Endothelial cell of umbilical vein (primary cell): Measurements from ENCODE around the gene ST6GALNAC6. TPM values are rescaled to one million over a fixed set of nuclear protein-coding genes. Genes with fewer than 3 reads are reported as not detected.

Experiments used
- BruUV-seq: library from RNA; stranded (reverse); fragments of 400-500 nt; replicated peaks from 2 replicates; lab custom pipeline; 2021; lab: Mats Ljungman, UMichigan
- CTCF ChIA-PET: fragments of 300-600, 350-600 bp; sonication (Branson Sonifier 250); formaldehyde crosslinking; loops from one replicate; lab custom pipeline; 2021; ENCODE audit warnings: antibody characterized with exemption, inconsistent platforms; lab: Charles Lee
- POLR2A ChIA-PET: fragments of 300-600, 350-600 bp; sonication (Branson Sonifier 250); formaldehyde crosslinking; loops from one replicate; lab custom pipeline; 2021; ENCODE audit warnings: antibody characterized with exemption, inconsistent platforms; lab: Charles Lee
- DNase-seq: peaks from one replicate; pipeline ENCODE4 v3.0.0-alpha.2; 2011; ENCODE audit warnings: low read depth, low spot score
- FAIRE-seq: peaks from 2 replicates; lab custom pipeline; 2011; peaks lifted over from hg19 to GRCh38; lab: Jason Lieb, UNC
- H2AFZ ChIP-seq: 2 replicates; pipeline ENCODE4 v1.6.0; 2012; ENCODE audit warnings: low read depth, low read length, control low read depth, inconsistent platforms
- H3K27ac ChIP-seq: 2 replicates; pipeline ENCODE4 v1.5.1; 2011; ENCODE audit warnings: low read depth, mild to moderate bottlenecking, control low read depth, low read length, moderate library complexity; ENCODE audit not compliant: insufficient read depth
- H3K27me3 ChIP-seq, 2 experiments: 2 replicates each; pipeline versions ENCODE4 v1.6.0 to v1.6.1; 2011; ENCODE audit warnings: low read length in 2 of 2, mixed read lengths in 1 of 2; ENCODE audit not compliant: control insufficient read depth in 2 of 2, insufficient read depth in 2 of 2
- H3K36me3 ChIP-seq, 2 experiments: 2 replicates in 1 of 2; 3 replicates in 1 of 2; pipeline ENCODE4 v1.5.1; 2011; ENCODE audit warnings: low read length in 2 of 2, mild to moderate bottlenecking in 1 of 2, moderate library complexity in 1 of 2; ENCODE audit not compliant: control insufficient read depth in 2 of 2, insufficient read depth in 2 of 2; ENCODE audit errors: extremely low read depth in 1 of 2
- H3K4me1 ChIP-seq: 3 replicates; pipeline ENCODE4 v1.5.1; 2011; ENCODE audit warnings: mild to moderate bottlenecking, low read length; ENCODE audit not compliant: control insufficient read depth, insufficient read depth; ENCODE audit errors: extremely low read depth
- H3K4me2 ChIP-seq: 2 replicates; pipeline ENCODE4 v1.6.1; 2011; ENCODE audit warnings: low read length, control low read depth, mixed read lengths; ENCODE audit not compliant: insufficient read depth
- H3K4me3 ChIP-seq, 3 experiments: fragments of 200-600 bp in 1 of 3; sonication (generic), shearing (Covaris generic) in 1 of 3; replicated peaks in 1 of 3; 2 replicates each; pipeline ENCODE4 v1.5.1; 2011 to 2016; ENCODE audit warnings: control low read depth in 3 of 3, low read length in 3 of 3, mild to moderate bottlenecking in 2 of 3, inconsistent platforms in 1 of 3, low read depth in 1 of 3, moderate library complexity in 1 of 3; ENCODE audit not compliant: insufficient read depth in 1 of 3
- H3K79me2 ChIP-seq: 2 replicates; pipeline ENCODE4 v1.6.0; 2012; ENCODE audit warnings: low read length, inconsistent platforms; ENCODE audit not compliant: control insufficient read depth, insufficient read depth
- H3K9ac ChIP-seq: replicated peaks from 2 replicates; pipeline ENCODE3; 2011; ENCODE audit warnings: low read length, control low read depth; ENCODE audit not compliant: insufficient read depth; ENCODE audit errors: extremely low read depth
- H3K9me1 ChIP-seq: replicated peaks from 3 replicates; pipeline ENCODE4 v1.6.0; 2011; ENCODE audit warnings: mild to moderate bottlenecking, low read length; ENCODE audit not compliant: control insufficient read depth, insufficient read depth; ENCODE audit errors: extremely low read depth
- H3K9me3 ChIP-seq: replicated peaks from 2 replicates; pipeline ENCODE4 v1.5.1; 2012; ENCODE audit warnings: low read length, inconsistent platforms; ENCODE audit not compliant: control insufficient read depth, insufficient read depth
- H4K20me1 ChIP-seq: replicated peaks from 2 replicates; pipeline ENCODE3; 2011; ENCODE audit warnings: mild to moderate bottlenecking, low read length; ENCODE audit not compliant: control insufficient read depth, insufficient read depth; ENCODE audit errors: extremely low read depth
- CTCF ChIP-seq, 2 donors: IDR thresholded peaks; 1 replicate in 1 of 2; 2 replicates in 1 of 2; pipeline ENCODE4 v1.5.1; 2011; ENCODE audit warnings: low read length in 2 of 2, mild to moderate bottlenecking in 2 of 2, moderate library complexity in 2 of 2, control low read depth in 1 of 2, inconsistent platforms in 1 of 2, low read depth in 1 of 2; ENCODE audit not compliant: insufficient read depth in 1 of 2; ENCODE audit errors: extremely low read depth in 1 of 2
- EZH2 ChIP-seq: IDR thresholded peaks from 2 replicates; pipeline ENCODE4 v1.6.1; 2012; ENCODE audit warnings: borderline replicate concordance, low read depth, mild to moderate bottlenecking, moderate library complexity, low read length, inconsistent platforms; ENCODE audit not compliant: severe bottlenecking
- FOS ChIP-seq: IDR thresholded peaks from 2 replicates; pipeline ENCODE4 v1.6.1; 2011; ENCODE audit warnings: mild to moderate bottlenecking, low read length, moderate library complexity, borderline replicate concordance; ENCODE audit not compliant: insufficient read depth
- GATA2 ChIP-seq: IDR thresholded peaks from 2 replicates; pipeline ENCODE4 v1.7.0; 2011; ENCODE audit warnings: low read depth, mild to moderate bottlenecking, moderate library complexity, mixed read lengths, low read length; ENCODE audit not compliant: insufficient read length, insufficient read depth
- JUN ChIP-seq: IDR thresholded peaks from 2 replicates; pipeline ENCODE4 v1.6.1; 2011; ENCODE audit warnings: borderline replicate concordance, low read depth; ENCODE audit not compliant: insufficient read length, insufficient read depth
- MAX ChIP-seq: IDR thresholded peaks from 2 replicates; pipeline ENCODE4 v1.6.1; 2011; ENCODE audit not compliant: insufficient read depth, insufficient read length
- MYC ChIP-seq: IDR thresholded peaks from one replicate; pipeline ENCODE4 v1.6.1; 2011; ENCODE audit warnings: mild to moderate bottlenecking, low read depth, low read length
- POLR2A ChIP-seq: IDR thresholded peaks from 2 replicates; pipeline ENCODE4 v1.6.1; 2012; ENCODE audit warnings: low read depth, mild to moderate bottlenecking, control low read depth, low read length
- POLR2AphosphoS5 ChIP-seq: IDR thresholded peaks from 2 replicates; pipeline ENCODE4 v1.6.1; 2012; ENCODE audit warnings: low read depth, mild to moderate bottlenecking, control low read depth, low read length, moderate library complexity; ENCODE audit not compliant: insufficient read depth
- dilution Hi-C: fragments of 300-500 bp; cut with MboI; formaldehyde crosslinking; loops from one replicate; pipeline ENCODE4 v1.15.0; 2019; ENCODE audit warnings: low sequenced_read_pairs; ENCODE audit not compliant: extremely low pct_ligation_motif_present
- intact Hi-C: fragments of 100-400 bp; cut with micrococcal nuclease; formaldehyde crosslinking; loops from one replicate; pipeline ENCODE4 v1.10.0; 2022
- microRNA-seq: library from miRNA; unstranded; fragments of <30 nt; microRNA quantifications from one replicate; pipeline ENCODE4 v1.2.0, GENCODE V29; 2021; ENCODE audit warnings: borderline number of aligned reads, borderline replicate concordance
- polyA plus RNA-seq, 4 experiments: library from polyadenylated mRNA; depleted of rRNA in 3 of 4; stranded (reverse) in 3 of 4; unstranded in 1 of 4; fragments of >200 nt; gene quantifications; 2 replicates each; pipeline versions ENCODE4 v1.2.1 to v1.2.3, GENCODE V29; 2011 to 2012; ENCODE audit warnings: missing spikeins in 1 of 4
- small RNA-seq: library from RNA; depleted of rRNA; stranded (forward); fragments of <200 nt; gene quantifications from one replicate; pipeline ENCODE3, GENCODE V24; 2012; ENCODE audit warnings: low replicate concordance, low read depth; ENCODE audit not compliant: insufficient read depth, insufficient read length
- total RNA-seq: library from RNA; stranded (reverse); gene quantifications from 2 replicates; pipeline ENCODE4 v1.2.3, GENCODE V29; 2021

ST6GALNAC6 gene
- total and polyA plus RNA-seq, 2 donors (not counting 3 experiments of a cell fraction or from before 2014, with no cell fraction given) = 43.0 to 78.9 TPM

DNA sequence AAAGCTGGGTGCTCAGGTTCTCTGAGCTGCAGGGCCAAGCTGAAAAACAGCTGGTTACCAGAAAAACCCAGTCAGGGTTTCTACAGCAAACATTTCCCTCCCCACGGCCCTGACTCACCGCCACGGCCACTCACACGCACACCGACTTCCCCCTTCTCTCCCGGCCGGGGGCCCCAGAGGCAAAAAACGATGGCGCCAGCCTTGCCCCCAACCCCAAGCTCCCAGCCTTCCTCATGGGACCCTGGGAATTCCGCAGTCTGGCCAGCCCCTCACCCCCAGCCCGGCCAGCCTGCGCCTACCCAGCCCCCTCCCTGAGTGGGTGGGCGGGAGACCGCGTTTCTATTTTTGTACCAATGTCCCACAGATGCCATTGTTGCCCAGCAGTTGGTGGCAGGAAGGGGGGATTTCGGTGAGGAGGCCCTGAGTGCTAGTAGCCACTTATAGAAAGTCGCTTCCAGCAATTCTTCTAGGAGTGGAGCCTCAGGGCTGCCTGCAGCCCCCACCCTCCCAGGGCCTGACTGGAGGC, 63.3 kb downstream of the ST6GALNAC6 start:
- BruUV-seq = no TSS peak
- H2AFZ ChIP-seq = no peak overlapping the region
- H3K27ac ChIP-seq = peak overlapping the region; percentile 98
- peak; percentile 70 for DNase-seq
- CTCF ChIA-PET = interaction anchor here (1.3 to 6.7 kb wide), 5 partner anchors 11 to 34 kb away, joined by 3 to 42 read pairs (median 4); partner anchors contain the start of gene ENG
- no peaks in the 10 kb centered on the region for H3K27me3 ChIP-seq
- peaks cover 10 to 21% of the 10 kb centered on the region in 2 experiments for H3K36me3 ChIP-seq
- peak; percentile 91 for FAIRE-seq
- peak overlapping the region; percentile 6 for H3K4me2 ChIP-seq
- H3K9me1 ChIP-seq = no peaks in the 10 kb centered on the region
- no peak overlapping the region for H3K4me3 ChIP-seq
- peaks cover 89% of the 10 kb centered on the region for H3K79me2 ChIP-seq
- peak overlapping the region; percentile 83 for H3K9ac ChIP-seq
- POLR2A ChIA-PET = no interaction called here
- no peaks in the 10 kb centered on the region for H3K9me3 ChIP-seq
- no peak for TF ChIP-seq POLR2A
- no peak for TF ChIP-seq EZH2
- no peak for TF ChIP-seq CTCF (IDR thresholded peaks at IDR 0.05; ENCODE audit: extremely low read depth in 1 of 2, insufficient read depth in 1 of 2, low read depth in 1 of 2, low read length in 2 of 2)
- no peak for TF ChIP-seq MYC
- TF ChIP-seq MAX = no peak
- peak; percentile 30 for TF ChIP-seq POLR2AphosphoS5
- peak; percentile 50 for TF ChIP-seq FOS
- TF ChIP-seq JUN = peak; percentile 61
- no peak for TF ChIP-seq GATA2
- dilution Hi-C loops (no loop called here), intact Hi-C loops (no loop called here)
- H4K20me1 ChIP-seq = no peaks in the 10 kb centered on the region
- H3K4me1 ChIP-seq = peaks cover 60% of the 10 kb centered on the region

Small RNA genes within 50 kb of the gene (microRNA-seq; reads per million reads assigned to microRNA genes)
- gene MIR4672 = not detected

Small RNA genes within 50 kb of the gene (small RNA-seq; reads per million reads assigned to genes)
- gene MIR4672 = not detected
- not detected for gene RNA5SP296

Other genes starting within 250 kb of the ST6GALNAC6 start
- gene CFAP157, start 192.6 kb downstream of the ST6GALNAC6 start, total RNA-seq = not detected in 2 replicates
- 0.03 TPM in 1 of 2 replicates, not detected in the other for gene CFAP157, start 192.6 kb downstream of the ST6GALNAC6 start, polyA plus RNA-seq
- gene PTRH1, start 183.9 kb downstream of the ST6GALNAC6 start, total RNA-seq = 19.6 and 25.1 TPM in 2 replicates
- gene PTRH1, start 183.9 kb downstream of the ST6GALNAC6 start, polyA plus RNA-seq = 52.2 and 73.6 TPM in 2 replicates
- not detected in 2 replicates for gene TTC16, start 183.5 kb downstream of the ST6GALNAC6 start, total RNA-seq
- gene TTC16, start 183.5 kb downstream of the ST6GALNAC6 start, polyA plus RNA-seq = not detected in 2 replicates
- gene TOR2A, start 164.3 kb downstream of the ST6GALNAC6 start, total RNA-seq = 17.1 and 19.3 TPM in 2 replicates
- 23.9 and 28.8 TPM in 2 replicates for gene TOR2A, start 164.3 kb downstream of the ST6GALNAC6 start, polyA plus RNA-seq
- 95.0 and 102 TPM in 2 replicates for gene SH2D3C, start 120.9 kb downstream of the ST6GALNAC6 start, total RNA-seq
- 173 and 218 TPM in 2 replicates for gene SH2D3C, start 120.9 kb downstream of the ST6GALNAC6 start, polyA plus RNA-seq
- gene CDK9, start 113.6 kb downstream of the ST6GALNAC6 start, total RNA-seq = 124 and 128 TPM in 2 replicates
- gene CDK9, start 113.6 kb downstream of the ST6GALNAC6 start, polyA plus RNA-seq = 92.2 and 99.0 TPM in 2 replicates
- 90.2 and 90.7 TPM in 2 replicates for gene FPGS, start 96.7 kb downstream of the ST6GALNAC6 start, total RNA-seq
- gene FPGS, start 96.7 kb downstream of the ST6GALNAC6 start, polyA plus RNA-seq = 77.7 and 129 TPM in 2 replicates
- gene ENG, start 44.9 kb downstream of the ST6GALNAC6 start, total RNA-seq = 688 and 728 TPM in 2 replicates
- 338 and 355 TPM in 2 replicates for gene ENG, start 44.9 kb downstream of the ST6GALNAC6 start, polyA plus RNA-seq
- 113 and 115 TPM in 2 replicates for gene AK1, start 21.9 kb downstream of the ST6GALNAC6 start, total RNA-seq
- gene AK1, start 21.9 kb downstream of the ST6GALNAC6 start, polyA plus RNA-seq = 148 and 157 TPM in 2 replicates
- gene ST6GALNAC4, start 17.4 kb upstream of the ST6GALNAC6 start, total RNA-seq = 38.1 and 45.9 TPM in 2 replicates
- gene ST6GALNAC4, start 17.4 kb upstream of the ST6GALNAC6 start, polyA plus RNA-seq = 85.3 and 108 TPM in 2 replicates
- gene PIP5KL1, start 31.2 kb upstream of the ST6GALNAC6 start, total RNA-seq = 2.9 and 3.8 TPM in 2 replicates
- gene PIP5KL1, start 31.2 kb upstream of the ST6GALNAC6 start, polyA plus RNA-seq = 1.5 and 2.3 TPM in 2 replicates
- 41.9 and 47.9 TPM in 2 replicates for gene DPM2, start 38.3 kb upstream of the ST6GALNAC6 start, total RNA-seq
- gene DPM2, start 38.3 kb upstream of the ST6GALNAC6 start, polyA plus RNA-seq = 63.9 and 85.0 TPM in 2 replicates
- gene EEIG1, start 81.4 kb upstream of the ST6GALNAC6 start, total RNA-seq = 16.4 and 19.0 TPM in 2 replicates
- gene EEIG1, start 81.4 kb upstream of the ST6GALNAC6 start, polyA plus RNA-seq = 8.4 and 13.5 TPM in 2 replicates
- gene NAIF1, start 167.7 kb upstream of the ST6GALNAC6 start, total RNA-seq = 8.2 and 9.7 TPM in 2 replicates
- 9.7 and 10.1 TPM in 2 replicates for gene NAIF1, start 167.7 kb upstream of the ST6GALNAC6 start, polyA plus RNA-seq
- gene SLC25A25, start 168.6 kb upstream of the ST6GALNAC6 start, total RNA-seq = 20.1 and 20.2 TPM in 2 replicates
- 14.2 and 18.1 TPM in 2 replicates for gene SLC25A25, start 168.6 kb upstream of the ST6GALNAC6 start, polyA plus RNA-seq
- 64.2 and 69.6 TPM in 2 replicates for gene PTGES2, start 228.1 kb upstream of the ST6GALNAC6 start, total RNA-seq
- gene PTGES2, start 228.1 kb upstream of the ST6GALNAC6 start, polyA plus RNA-seq = 69.8 and 69.9 TPM in 2 replicates
- not detected in 2 replicates for gene LCN2, start 249.8 kb upstream of the ST6GALNAC6 start, total RNA-seq
- not detected in 2 replicates for gene LCN2, start 249.8 kb upstream of the ST6GALNAC6 start, polyA plus RNA-seq